Fibroblast of the aortic adventitia (primary cell): ENCODE measurements around the gene ESR1. TPM values are rescaled to one million over a fixed set of nuclear protein-coding genes. Genes with fewer than 3 reads are reported as not detected.

Experiments used
- DNase-seq: peaks from one replicate; pipeline ENCODE4 v3.0.0-alpha.2; 2010; ENCODE audit warnings: low read depth
- H3K4me3 ChIP-seq: 2 replicates; pipeline ENCODE4 v1.5.1; 2011; ENCODE audit warnings: low read depth, mild to moderate bottlenecking, control low read depth, low read length, moderate library complexity
- CTCF ChIP-seq: IDR thresholded peaks from 2 replicates; pipeline ENCODE4 v1.5.1; 2011; ENCODE audit warnings: mild to moderate bottlenecking, low read length, control low read depth, inconsistent platforms; ENCODE audit not compliant: insufficient read depth
- total RNA-seq: library from RNA; depleted of rRNA; stranded (reverse); fragments of >200 nt; gene quantifications from 2 replicates; pipeline ENCODE4 v1.2.3, GENCODE V29; 2012; ENCODE audit warnings: low replicate concordance

The ESR1 gene
- total RNA-seq, 1 donor = 2.7 TPM

GRCh38 chr6:152094276-152094675, 286.8 kb downstream of the ESR1 start:
- no peak for DNase-seq
- no peak for TF ChIP-seq CTCF
- H3K4me3 ChIP-seq = no peak overlapping the region

GRCh38 chr6:152094992-152095592, 287.6 kb downstream of the ESR1 start:
- H3K4me3 ChIP-seq = no peak overlapping the region
- peak; percentile 99 for DNase-seq
- no peak for TF ChIP-seq CTCF

DNA sequence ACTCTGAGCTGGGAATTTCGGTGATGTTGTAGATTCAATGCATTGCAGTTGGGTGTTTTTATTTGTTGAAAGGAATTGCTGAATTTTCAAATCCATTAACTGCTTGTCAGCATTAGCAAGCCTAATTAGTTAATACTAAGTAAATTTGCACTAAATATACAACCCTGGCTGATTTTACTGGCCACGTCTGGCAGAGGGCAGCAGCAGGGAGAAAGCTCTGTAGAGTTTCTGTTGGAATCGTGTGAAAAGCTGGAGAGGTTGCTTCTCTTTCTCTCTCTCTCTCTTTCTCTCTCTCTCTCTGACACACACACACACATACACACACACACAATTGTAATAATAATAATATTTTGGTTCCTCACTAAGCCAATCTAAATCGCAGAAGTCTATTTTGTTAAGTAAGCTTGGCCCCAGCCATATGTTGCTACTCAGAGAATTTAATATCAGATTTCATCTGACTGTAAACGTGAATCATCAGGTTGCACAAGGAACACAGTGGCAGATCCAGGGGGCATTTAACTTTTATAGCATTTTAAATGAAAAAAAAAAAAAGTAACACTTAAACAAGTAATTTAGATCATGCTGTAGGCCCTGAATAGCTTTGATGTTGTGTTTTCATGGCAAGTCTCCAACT, 289.5 kb downstream of the ESR1 start:
- DNase-seq = peak; percentile 91
- peak; percentile 35 for TF ChIP-seq CTCF
- no peak overlapping the region for H3K4me3 ChIP-seq

DNA sequence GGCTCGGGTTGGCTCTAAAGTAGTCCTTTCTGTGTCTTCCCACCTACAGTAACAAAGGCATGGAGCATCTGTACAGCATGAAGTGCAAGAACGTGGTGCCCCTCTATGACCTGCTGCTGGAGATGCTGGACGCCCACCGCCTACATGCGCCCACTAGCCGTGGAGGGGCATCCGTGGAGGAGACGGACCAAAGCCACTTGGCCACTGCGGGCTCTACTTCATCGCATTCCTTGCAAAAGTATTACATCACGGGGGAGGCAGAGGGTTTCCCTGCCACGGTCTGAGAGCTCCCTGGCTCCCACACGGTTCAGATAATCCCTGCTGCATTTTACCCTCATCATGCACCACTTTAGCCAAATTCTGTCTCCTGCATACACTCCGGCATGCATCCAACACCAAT, 291.2 kb downstream of the ESR1 start:
- TF ChIP-seq CTCF = no peak

GRCh38 chr6:152099446-152100182, 292.1 kb downstream of the ESR1 start:
- TF ChIP-seq CTCF = no peak
- DNase-seq = no peak
- no peak overlapping the region for H3K4me3 ChIP-seq

More for the DNA sequence above, 291.2 kb downstream of the ESR1 start:
- no peak overlapping the region for H3K4me3 ChIP-seq
- no peak for DNase-seq

- no peak overlapping the region for H3K4me3 ChIP-seq
- peak; percentile 70 for DNase-seq
- TF ChIP-seq CTCF = no peak
These were observed 292.7 kb downstream of the ESR1 start for GRCh38 chr6:152100183-152100618.
